H1 (cell line): ENCODE measurements around the gene RHOG. TPM values are rescaled to one million over a fixed set of nuclear protein-coding genes. Genes with fewer than 3 reads are reported as not detected.

ENCODE experiments used
- CBX8 ChIP-seq: fragments of 300-800, 300-1000 bp; sonication (generic); IDR thresholded peaks from 2 replicates; pipeline ENCODE4 v1.7.1; 2016; ENCODE audit warnings: low read depth, low read length, borderline replicate concordance
- CTBP2 ChIP-seq: IDR thresholded peaks from 2 replicates; pipeline ENCODE4 v1.7.0; 2011; ENCODE audit warnings: borderline replicate concordance, mild to moderate bottlenecking, moderate library complexity, mixed read lengths, low read length; ENCODE audit not compliant: insufficient read depth, insufficient read length
- JUN ChIP-seq: IDR thresholded peaks from 2 replicates; pipeline ENCODE4 v1.6.1; 2011; ENCODE audit warnings: low read depth, mild to moderate bottlenecking, improper control_type of control experiment, low read length
- MAX ChIP-seq: IDR thresholded peaks from 2 replicates; pipeline ENCODE4 v1.6.1; 2012; ENCODE audit warnings: inconsistent platforms
- PHF8 ChIP-seq: fragments of 200-600 bp; sonication (generic); conservative IDR thresholded peaks from 2 replicates; pipeline ENCODE4 v1.7.1; 2012; ENCODE audit warnings: low read depth, mild to moderate bottlenecking, inconsistent platforms, low read length, moderate library complexity
- POLR2AphosphoS5 ChIP-seq: IDR thresholded peaks from 2 replicates; pipeline ENCODE4 v1.6.1; 2011; ENCODE audit warnings: low read depth, low read length
- SP1 ChIP-seq: IDR thresholded peaks from 2 replicates; pipeline ENCODE4 v1.6.1; 2011; ENCODE audit warnings: low read depth, low read length
- TAF7 ChIP-seq: optimal IDR thresholded peaks from 2 replicates; pipeline ENCODE3; 2011; ENCODE audit warnings: low read depth, mild to moderate bottlenecking, inconsistent platforms, low read length, moderate library complexity, borderline replicate concordance
- polyA plus RNA-seq, 7 experiments: library from polyadenylated mRNA; depleted of rRNA in 3 of 7; stranded (reverse) in 5 of 7; unstranded in 2 of 7; fragments of >200 nt in 5 of 7; fragments of 200-250 nt in 2 of 7; gene quantifications; 1 replicate in 5 of 7; 2 replicates in 1 of 7; 4 replicates in 1 of 7; pipeline versions ENCODE4 v1.2.1 to v1.2.3, GENCODE V29; 2011 to 2013; ENCODE audit warnings: missing spikeins in 2 of 7, mixed read lengths in 2 of 7
- total RNA-seq: library from RNA; stranded (reverse); fragmentation: NEBNext Ultra II Directional; extraction: Animal tissue kit (Norgen Biotek cat#: 25700); gene quantifications from 2 replicates; pipeline ENCODE4 v1.2.1, GENCODE V29; 2021
- TF ChIP-seq, protein P1 (sequence below): IDR thresholded peaks from 2 replicates; pipeline ENCODE4 v1.6.1; 2012; ENCODE audit warnings: low read length, inconsistent platforms
- TF ChIP-seq, protein P2 (sequence below): IDR thresholded peaks from 2 replicates; pipeline ENCODE4 v1.6.1; 2011; ENCODE audit warnings: low read length, improper control_type of control experiment

RHOG gene
- total and polyA plus RNA-seq, 2 of the 8 experiments (the other 6 are each of a cell fraction or from before 2014, with no cell fraction given), result 28.3 to 69.6 TPM

GRCh38 chr11:3825473-3826154, 15.1 kb downstream of the RHOG start (continued):
- TF ChIP-seq, protein P1, sequence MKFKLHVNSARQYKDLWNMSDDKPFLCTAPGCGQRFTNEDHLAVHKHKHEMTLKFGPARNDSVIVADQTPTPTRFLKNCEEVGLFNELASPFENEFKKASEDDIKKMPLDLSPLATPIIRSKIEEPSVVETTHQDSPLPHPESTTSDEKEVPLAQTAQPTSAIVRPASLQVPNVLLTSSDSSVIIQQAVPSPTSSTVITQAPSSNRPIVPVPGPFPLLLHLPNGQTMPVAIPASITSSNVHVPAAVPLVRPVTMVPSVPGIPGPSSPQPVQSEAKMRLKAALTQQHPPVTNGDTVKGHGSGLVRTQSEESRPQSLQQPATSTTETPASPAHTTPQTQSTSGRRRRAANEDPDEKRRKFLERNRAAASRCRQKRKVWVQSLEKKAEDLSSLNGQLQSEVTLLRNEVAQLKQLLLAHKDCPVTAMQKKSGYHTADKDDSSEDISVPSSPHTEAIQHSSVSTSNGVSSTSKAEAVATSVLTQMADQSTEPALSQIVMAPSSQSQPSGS, result no peak
- TF ChIP-seq, protein P2, sequence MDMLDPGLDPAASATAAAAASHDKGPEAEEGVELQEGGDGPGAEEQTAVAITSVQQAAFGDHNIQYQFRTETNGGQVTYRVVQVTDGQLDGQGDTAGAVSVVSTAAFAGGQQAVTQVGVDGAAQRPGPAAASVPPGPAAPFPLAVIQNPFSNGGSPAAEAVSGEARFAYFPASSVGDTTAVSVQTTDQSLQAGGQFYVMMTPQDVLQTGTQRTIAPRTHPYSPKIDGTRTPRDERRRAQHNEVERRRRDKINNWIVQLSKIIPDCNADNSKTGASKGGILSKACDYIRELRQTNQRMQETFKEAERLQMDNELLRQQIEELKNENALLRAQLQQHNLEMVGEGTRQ, result no peak
- TF ChIP-seq MAX, result no peak
- TF ChIP-seq TAF7, result no peak
- TF ChIP-seq JUN, result no peak
- no peak for TF ChIP-seq SP1
- TF ChIP-seq CBX8, result no peak
- no peak for TF ChIP-seq CTBP2
- TF ChIP-seq POLR2AphosphoS5, result no peak
- TF ChIP-seq PHF8, result no peak
